Right lobe of liver (tissue), 4 donors: ENCODE data around the gene TMEM154.

ENCODE experiments used
- CTCF ChIP-seq, 4 donors: fragments of 200-600 bp in 3 of 4; fragments of 450-650 bp in 1 of 4; IDR thresholded peaks; one replicate each; pipeline versions ENCODE4 v1.5.1 to v1.8.0; 2016 to 2022; ENCODE audit warnings: antibody characterized with exemption in 4 of 4, mild to moderate bottlenecking in 2 of 4
- POLR2A ChIP-seq: fragments of 450-650 bp; IDR thresholded peaks from one replicate; pipeline ENCODE4 v1.6.1; 2017; ENCODE audit warnings: antibody characterized with exemption, mild to moderate bottlenecking
- donor health status: DM: no; HTN: no; CAD: no.
- donor health status: DM: no; HTN: no; CAD: no.
- donor health status: DM: no; HTN: yes; CAD: no.

GRCh38 chr4:152628128-152628527 is 51.7 kb downstream of the TMEM154 start:
- no peak for TF ChIP-seq CTCF (IDR thresholded peaks at IDR 0.05)
- no peak for TF ChIP-seq POLR2A
